ENCODE data around the gene DDX52.

DNA sequence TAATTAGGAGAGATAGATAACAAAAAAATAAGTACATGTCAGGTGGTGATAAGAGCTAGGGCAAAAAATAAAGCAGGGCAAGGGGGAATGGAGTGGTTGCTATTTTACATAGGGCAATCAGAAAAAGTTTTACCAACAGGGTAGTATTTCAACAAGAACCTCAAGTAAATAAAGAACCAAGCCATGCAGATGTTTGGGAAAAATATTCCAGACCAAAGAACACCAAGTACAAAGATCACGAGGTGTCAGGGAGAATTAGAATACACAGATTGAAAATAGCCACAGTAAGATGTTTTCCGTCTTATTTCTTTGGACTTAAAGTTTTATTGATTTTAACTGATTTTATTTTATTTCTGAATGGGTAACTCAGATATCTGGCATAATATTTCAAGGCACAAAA lies 45.1 kb downstream of the DDX52 start:
- TF ChIP-seq CTCF (IDR thresholded peaks at IDR 0.05) (no peak), ESRRA (CRISPR knock-in tag; IDR thresholded peaks at IDR 0.05; ENCODE audit: borderline replicate concordance) (no peak), TP53 (CRISPR knock-in tag; IDR thresholded peaks at IDR 0.05) (no peak), NR2C2 (CRISPR knock-in tag; IDR thresholded peaks at IDR 0.05) (no peak)

All from WTC11 (cell line).